ENCODE data around the gene SLC47A2. TPM values are rescaled to one million over a fixed set of nuclear protein-coding genes. Genes with fewer than 3 reads are reported as not detected.

SLC47A2 gene
- total RNA-seq, 1 experiment from 2014 or later, result not detected

DNA sequence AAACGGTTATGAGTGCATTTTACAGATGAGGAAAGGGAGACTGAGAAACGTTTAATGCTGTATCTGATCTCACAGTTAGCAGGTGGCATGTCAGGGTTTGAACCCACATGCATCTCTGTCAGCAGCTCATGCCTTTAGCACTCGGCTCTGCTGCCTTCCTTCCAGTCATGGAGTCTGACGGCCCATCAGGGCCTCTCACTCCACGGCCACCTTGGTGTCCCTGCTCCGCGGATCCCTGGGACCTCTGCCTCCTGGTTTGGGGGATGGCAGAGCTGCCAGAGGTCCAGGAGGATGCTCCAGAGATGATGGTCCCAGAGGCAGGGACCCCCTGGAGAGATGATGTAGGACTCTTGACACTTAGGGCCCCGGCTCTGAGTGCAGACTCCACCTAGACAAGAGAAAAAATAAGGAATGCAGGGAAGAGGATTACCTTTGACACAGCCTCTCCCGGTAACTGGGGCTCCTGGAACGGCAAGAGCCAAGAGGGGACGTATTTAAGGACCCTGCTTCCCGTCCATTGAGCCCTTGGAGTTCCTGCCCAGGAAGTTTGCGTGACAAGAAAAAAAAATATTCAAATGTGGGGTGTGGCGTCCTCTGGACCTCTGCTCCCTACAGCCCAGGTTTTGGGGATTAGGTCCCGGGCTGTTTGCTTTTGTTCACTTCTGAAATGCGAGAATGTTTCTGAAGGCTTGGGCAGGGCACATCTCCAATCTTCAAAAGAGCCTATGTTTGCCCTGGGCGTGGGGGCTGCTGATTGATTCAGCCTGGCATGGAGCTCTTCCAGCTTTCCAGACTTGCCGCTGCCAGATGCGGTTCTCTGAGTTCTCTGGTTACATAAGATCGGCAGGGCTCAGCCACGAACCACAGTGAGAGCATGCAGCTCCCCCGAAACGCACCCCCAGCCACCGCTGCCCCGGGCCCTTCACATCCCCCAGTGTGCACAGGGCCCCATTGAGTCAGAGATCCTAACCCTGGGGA, 31.7 kb upstream of the SLC47A2 start, which contains the start of gene ALDH3A1:
ALDH3A1 (minus strand) TSS at position 470 of the 978 bp plus-strand sequence. CDS start 3,169 bp downstream, outside the sequence.
- Histone ChIP-seq H3K27me3 (ENCODE audit: control insufficient read depth, insufficient read depth, low read length) (no peaks in the 10 kb centered on the region), H3K4me3 (ENCODE audit: low read depth in 2 of 2, low read length in 2 of 2) (no peak within 1 kb of the TSS), H3K9me3 (ENCODE audit: control insufficient read depth, insufficient read depth, low read depth, low read length) (no peaks in the 10 kb centered on the region), H3K27ac (ENCODE audit: low read length) (no peak within 1 kb of the TSS), H3K36me3 (ENCODE audit: control insufficient read depth, insufficient read depth, low read length) (no peaks in the 10 kb centered on the region), H3K4me1 (ENCODE audit: control insufficient read depth, insufficient read depth, low read length) (peaks cover 7% of the 10 kb centered on the region)
- BruUV-seq (replicated peaks), result no TSS peak
- POLR2A ChIA-PET, result no interaction called here
- CTCF ChIA-PET, result interaction anchor here (0.6 kb wide), 1 partner anchor 779 kb away, joined by 5 read pairs; no protein-coding TSS in a partner anchor
- ATAC-seq, result no peak
- no peak for DNase-seq (ENCODE audit: low read depth, low spot score)
- intact Hi-C loops (cut with micrococcal nuclease; ENCODE audit: unreplicated experiment), result no loop called here
- 0 out of 2 replicates have a peak, but pooled peaks have one; percentile 34 for TF ChIP-seq TCF7L2 (IDR thresholded peaks at IDR 0.05; ENCODE audit: low read depth, low read length)
- TF ChIP-seq, protein P1, sequence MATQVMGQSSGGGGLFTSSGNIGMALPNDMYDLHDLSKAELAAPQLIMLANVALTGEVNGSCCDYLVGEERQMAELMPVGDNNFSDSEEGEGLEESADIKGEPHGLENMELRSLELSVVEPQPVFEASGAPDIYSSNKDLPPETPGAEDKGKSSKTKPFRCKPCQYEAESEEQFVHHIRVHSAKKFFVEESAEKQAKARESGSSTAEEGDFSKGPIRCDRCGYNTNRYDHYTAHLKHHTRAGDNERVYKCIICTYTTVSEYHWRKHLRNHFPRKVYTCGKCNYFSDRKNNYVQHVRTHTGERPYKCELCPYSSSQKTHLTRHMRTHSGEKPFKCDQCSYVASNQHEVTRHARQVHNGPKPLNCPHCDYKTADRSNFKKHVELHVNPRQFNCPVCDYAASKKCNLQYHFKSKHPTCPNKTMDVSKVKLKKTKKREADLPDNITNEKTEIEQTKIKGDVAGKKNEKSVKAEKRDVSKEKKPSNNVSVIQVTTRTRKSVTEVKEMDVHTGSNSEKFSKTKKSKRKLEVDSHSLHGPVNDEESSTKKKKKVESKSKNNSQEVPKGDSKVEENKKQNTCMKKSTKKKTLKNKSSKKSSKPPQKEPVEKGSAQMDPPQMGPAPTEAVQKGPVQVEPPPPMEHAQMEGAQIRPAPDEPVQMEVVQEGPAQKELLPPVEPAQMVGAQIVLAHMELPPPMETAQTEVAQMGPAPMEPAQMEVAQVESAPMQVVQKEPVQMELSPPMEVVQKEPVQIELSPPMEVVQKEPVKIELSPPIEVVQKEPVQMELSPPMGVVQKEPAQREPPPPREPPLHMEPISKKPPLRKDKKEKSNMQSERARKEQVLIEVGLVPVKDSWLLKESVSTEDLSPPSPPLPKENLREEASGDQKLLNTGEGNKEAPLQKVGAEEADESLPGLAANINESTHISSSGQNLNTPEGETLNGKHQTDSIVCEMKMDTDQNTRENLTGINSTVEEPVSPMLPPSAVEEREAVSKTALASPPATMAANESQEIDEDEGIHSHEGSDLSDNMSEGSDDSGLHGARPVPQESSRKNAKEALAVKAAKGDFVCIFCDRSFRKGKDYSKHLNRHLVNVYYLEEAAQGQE (IDR thresholded peaks at IDR 0.05; ENCODE audit: insufficient read depth in 1 of 2, low read depth in 2 of 2, low read length in 1 of 2), result no peak
- in situ Hi-C loops (cut with HindIII; ENCODE audit: low pct_unique_long_range_greater_than_20kb, low sequenced_read_pairs), result no loop called here

DNA sequence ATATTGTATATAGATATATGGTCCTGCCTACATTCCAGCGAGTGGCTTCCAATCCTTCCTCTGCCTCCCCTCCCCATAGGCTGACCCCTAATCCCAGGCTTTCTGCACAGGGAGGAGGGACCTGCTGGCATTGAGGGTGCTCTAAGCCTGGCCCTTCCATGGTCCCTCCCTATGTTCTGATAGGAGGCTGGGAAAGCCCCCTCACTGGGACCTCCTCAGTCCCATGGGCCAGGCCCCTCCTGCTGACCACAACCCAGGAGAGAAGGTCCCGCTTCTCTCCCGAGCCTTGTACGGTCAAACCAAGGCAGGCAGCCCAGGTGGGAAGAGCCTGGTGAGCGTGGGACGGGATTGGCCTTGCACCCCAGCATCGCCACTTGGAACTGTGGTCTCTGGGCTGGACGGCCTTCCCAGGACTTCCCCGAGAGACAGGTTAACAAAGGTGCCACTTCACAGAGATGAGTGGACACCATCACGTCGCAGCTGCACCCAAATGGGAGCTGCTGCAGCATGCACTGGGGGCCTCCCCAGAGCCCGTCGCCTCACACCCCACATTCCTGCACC, 30.9 kb upstream of the SLC47A2 start:
- no peaks in the 10 kb centered on the region for H3K36me3 ChIP-seq (ENCODE audit: control insufficient read depth, insufficient read depth, low read length)
- intact Hi-C loops (cut with micrococcal nuclease; ENCODE audit: unreplicated experiment) (no loop called here), in situ Hi-C loops (cut with HindIII; ENCODE audit: low pct_unique_long_range_greater_than_20kb, low sequenced_read_pairs) (no loop called here)
- H3K27ac ChIP-seq (ENCODE audit: low read length), result no peak overlapping the region
- TF ChIP-seq, protein P2, sequence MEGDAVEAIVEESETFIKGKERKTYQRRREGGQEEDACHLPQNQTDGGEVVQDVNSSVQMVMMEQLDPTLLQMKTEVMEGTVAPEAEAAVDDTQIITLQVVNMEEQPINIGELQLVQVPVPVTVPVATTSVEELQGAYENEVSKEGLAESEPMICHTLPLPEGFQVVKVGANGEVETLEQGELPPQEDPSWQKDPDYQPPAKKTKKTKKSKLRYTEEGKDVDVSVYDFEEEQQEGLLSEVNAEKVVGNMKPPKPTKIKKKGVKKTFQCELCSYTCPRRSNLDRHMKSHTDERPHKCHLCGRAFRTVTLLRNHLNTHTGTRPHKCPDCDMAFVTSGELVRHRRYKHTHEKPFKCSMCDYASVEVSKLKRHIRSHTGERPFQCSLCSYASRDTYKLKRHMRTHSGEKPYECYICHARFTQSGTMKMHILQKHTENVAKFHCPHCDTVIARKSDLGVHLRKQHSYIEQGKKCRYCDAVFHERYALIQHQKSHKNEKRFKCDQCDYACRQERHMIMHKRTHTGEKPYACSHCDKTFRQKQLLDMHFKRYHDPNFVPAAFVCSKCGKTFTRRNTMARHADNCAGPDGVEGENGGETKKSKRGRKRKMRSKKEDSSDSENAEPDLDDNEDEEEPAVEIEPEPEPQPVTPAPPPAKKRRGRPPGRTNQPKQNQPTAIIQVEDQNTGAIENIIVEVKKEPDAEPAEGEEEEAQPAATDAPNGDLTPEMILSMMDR (IDR thresholded peaks at IDR 0.05), result no peak
- no peak for TF ChIP-seq POLR2AphosphoS5 (IDR thresholded peaks at IDR 0.05; ENCODE audit: low read depth, low read length)
- TF ChIP-seq, protein P1 (IDR thresholded peaks at IDR 0.05; ENCODE audit: insufficient read depth in 1 of 2, low read depth in 2 of 2, low read length in 1 of 2), result no peak
- no peak for TF ChIP-seq SIN3A (IDR thresholded peaks at IDR 0.05; ENCODE audit: borderline replicate concordance, insufficient read depth, low read depth, low read length)
- TF ChIP-seq TCF7L2 (IDR thresholded peaks at IDR 0.05; ENCODE audit: low read depth, low read length), result no peak
- no peak overlapping the region for H3K4me3 ChIP-seq (ENCODE audit: low read depth in 2 of 2, low read length in 2 of 2)
- no peaks in the 10 kb centered on the region for H3K27me3 ChIP-seq (ENCODE audit: control insufficient read depth, insufficient read depth, low read length)
- POLR2A ChIA-PET, result interaction anchor here (0.7 kb wide), 1 partner anchor 10 kb away, joined by 4 read pairs; no protein-coding TSS in a partner anchor
- BruUV-seq (replicated peaks), result no TSS peak
- no peak for ATAC-seq
- CTCF ChIA-PET, result no interaction called here
- H3K9me3 ChIP-seq (ENCODE audit: control insufficient read depth, insufficient read depth, low read depth, low read length), result no peaks in the 10 kb centered on the region
- no peak for DNase-seq (ENCODE audit: low read depth, low spot score)
- no peaks in the 10 kb centered on the region for H3K4me1 ChIP-seq (ENCODE audit: control insufficient read depth, insufficient read depth, low read length)
